Memory B cell (primary cell): ENCODE results near the gene EPS8L2.

Experiments used
- ATAC-seq: fragments of 150-1000 bp; cut with Tn5 transposase; 2 replicates; pipeline ENCODE4 v1.10.0; 2021; ENCODE audit warnings: low read depth, mild to moderate bottlenecking, moderate library complexity
- DNase-seq, 2 donors: peaks; one replicate each; pipeline ENCODE4 v3.0.0; 2022; ENCODE audit warnings: low spot score in 2 of 2
- H3K27ac Mint-ChIP-seq: one replicate; pipeline ENCODE4 v1.8.0; 2022; ENCODE audit warnings: mild to moderate bottlenecking, moderate library complexity, mixed read lengths
- H3K27me3 Mint-ChIP-seq: one replicate; pipeline ENCODE4 v1.8.0; 2022; ENCODE audit warnings: mixed read lengths
- H3K36me3 Mint-ChIP-seq: one replicate; pipeline ENCODE4 v1.8.0; 2022; ENCODE audit warnings: mild to moderate bottlenecking, mixed read lengths
- H3K4me1 Mint-ChIP-seq: one replicate; pipeline ENCODE4 v1.8.0; 2022; ENCODE audit warnings: mixed read lengths
- H3K4me3 Mint-ChIP-seq: one replicate; pipeline ENCODE4 v1.8.0; 2022; ENCODE audit warnings: mild to moderate bottlenecking, moderate library complexity, mixed read lengths
- H3K9me3 Mint-ChIP-seq: one replicate; pipeline ENCODE4 v1.8.0; 2022; ENCODE audit warnings: mixed read lengths

EPS8L2 gene

DNA sequence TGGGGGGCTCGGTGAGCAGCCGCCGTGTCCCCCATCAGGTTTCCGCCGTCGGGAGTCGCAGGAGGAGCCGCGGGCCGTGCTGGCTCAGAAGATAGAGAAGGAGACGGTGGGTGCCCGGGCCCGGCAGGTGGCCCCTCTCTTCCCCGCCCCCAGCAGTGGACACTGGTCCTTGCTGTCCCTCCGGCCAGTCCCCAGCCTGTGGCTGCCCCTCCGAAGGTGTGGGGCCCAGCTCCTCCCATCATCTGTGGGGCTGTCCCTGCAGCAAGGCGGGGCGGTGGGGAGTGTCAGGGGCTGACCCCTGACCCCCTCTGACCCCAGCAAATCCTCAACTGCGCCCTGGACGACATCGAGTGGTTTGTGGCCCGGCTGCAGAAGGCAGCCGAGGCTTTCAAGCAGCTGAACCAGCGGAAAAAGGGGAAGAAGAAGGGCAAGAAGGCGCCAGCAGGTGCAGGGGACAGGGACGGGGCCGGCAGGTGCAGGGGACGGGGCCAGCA lies 15.3 kb downstream of the EPS8L2 start:
- peak; percentile 62 for ATAC-seq
- no peaks in the 10 kb centered on the region for H3K36me3 Mint-ChIP-seq
- H3K4me3 Mint-ChIP-seq = peak overlapping the region; percentile 83
- H3K4me1 Mint-ChIP-seq = peaks cover 13% of the 10 kb centered on the region
- DNase-seq = peak; percentile 55 to 56
- no peak overlapping the region for H3K27ac Mint-ChIP-seq
- peaks cover 6% of the 10 kb centered on the region for H3K27me3 Mint-ChIP-seq
- H3K9me3 Mint-ChIP-seq = no peaks in the 10 kb centered on the region

DNA sequence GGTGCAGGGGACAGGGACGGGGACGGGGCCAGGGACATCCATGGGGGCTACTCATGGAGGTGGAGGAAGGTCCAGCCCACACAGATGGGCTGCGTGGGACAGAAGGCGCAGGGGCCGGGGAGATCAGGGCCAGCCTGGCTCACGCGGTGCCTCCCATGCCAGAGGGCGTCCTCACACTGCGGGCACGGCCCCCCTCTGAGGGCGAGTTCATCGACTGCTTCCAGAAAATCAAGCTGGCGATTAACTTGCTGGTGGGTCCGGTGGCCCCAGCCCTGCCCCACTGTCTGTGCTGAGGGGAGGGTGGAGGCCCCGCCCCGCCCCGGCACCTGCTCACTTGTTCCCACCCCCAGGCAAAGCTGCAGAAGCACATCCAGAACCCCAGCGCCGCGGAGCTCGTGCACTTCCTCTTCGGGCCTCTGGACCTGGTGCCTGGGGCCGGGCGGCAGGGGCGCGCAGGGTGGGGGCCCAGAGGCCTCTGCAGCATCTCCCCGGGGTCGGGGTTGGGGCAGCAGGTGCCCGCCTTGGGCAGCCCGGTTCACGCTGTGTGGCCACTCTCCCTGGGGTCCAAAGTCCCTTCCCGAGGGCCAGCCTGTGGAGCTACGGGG lies 15.8 kb downstream of the EPS8L2 start:
- Mint-ChIP-seq H3K27ac (no peak overlapping the region), H3K27me3 (peaks cover 6% of the 10 kb centered on the region)
- peak; percentile 72 to 73 for DNase-seq

DNA sequence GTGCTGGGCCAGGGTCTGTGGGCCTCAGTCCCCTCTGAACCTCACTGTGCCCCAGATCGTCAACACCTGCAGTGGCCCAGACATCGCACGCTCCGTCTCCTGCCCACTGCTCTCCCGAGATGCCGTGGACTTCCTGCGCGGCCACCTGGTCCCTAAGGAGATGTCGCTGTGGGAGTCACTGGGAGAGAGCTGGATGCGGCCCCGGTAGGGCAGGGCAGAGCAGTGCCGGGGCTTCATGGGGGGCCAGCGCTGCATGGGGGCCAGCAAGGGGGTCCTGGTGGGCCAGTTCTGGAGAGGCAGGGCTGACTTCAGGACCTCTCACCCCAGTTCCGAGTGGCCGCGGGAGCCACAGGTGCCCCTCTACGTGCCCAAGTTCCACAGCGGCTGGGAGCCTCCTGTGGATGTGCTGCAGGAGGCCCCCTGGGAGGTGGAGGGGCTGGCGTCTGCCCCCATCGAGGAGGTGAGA lies 16.3 kb downstream of the EPS8L2 start:
- H3K36me3 Mint-ChIP-seq = no peaks in the 10 kb centered on the region
- peaks cover 16% of the 10 kb centered on the region for H3K4me1 Mint-ChIP-seq
- H3K27ac Mint-ChIP-seq = no peak overlapping the region
- ATAC-seq = no peak
- H3K4me3 Mint-ChIP-seq = peak overlapping the region; percentile 83
- no peak for DNase-seq
- peaks cover 6% of the 10 kb centered on the region for H3K27me3 Mint-ChIP-seq
- H3K9me3 Mint-ChIP-seq = no peaks in the 10 kb centered on the region

More for the DNA sequence above, 15.8 kb downstream of the EPS8L2 start:
- Mint-ChIP-seq H3K9me3 (no peaks in the 10 kb centered on the region), H3K36me3 (no peaks in the 10 kb centered on the region), H3K4me3 (peak overlapping the region; percentile 83), H3K4me1 (peaks cover 16% of the 10 kb centered on the region)
- ATAC-seq = peak; percentile 87

DNA sequence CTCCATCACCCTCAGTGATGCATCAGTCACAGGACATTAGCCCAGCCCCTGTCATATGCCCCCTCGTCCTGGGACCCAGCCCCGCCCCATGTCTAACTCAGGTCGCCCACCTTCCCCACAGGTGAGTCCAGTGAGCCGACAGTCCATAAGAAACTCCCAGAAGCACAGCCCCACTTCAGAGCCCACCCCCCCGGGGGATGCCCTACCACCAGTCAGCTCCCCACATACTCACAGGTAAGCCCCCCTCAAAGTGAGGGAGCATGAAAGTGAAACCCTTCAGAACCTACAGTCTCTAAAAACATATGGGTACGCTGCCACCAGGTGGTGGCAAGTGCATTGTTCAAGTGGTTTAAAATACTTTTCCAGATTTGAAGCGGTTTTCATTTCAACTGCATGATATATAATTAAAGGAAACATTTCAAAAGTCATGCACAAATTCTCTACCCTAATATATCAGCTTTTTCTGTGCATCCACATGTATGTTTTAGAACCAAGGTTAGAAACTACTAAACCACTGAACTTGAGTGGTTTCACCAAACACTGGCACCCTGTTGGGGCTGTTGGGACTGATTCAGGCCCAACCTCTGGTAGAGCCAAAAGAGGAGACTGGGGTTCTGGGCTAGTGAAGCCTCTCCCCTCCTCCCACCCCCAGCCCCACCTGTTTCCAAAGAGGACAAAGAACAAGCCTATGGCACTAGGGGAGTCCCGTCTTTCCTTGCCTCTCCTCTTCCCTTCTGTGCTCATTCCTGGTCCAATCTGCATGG lies 17.3 kb downstream of the EPS8L2 start:
- Mint-ChIP-seq H3K27me3 (peaks cover 6% of the 10 kb centered on the region), H3K4me1 (peaks cover 16% of the 10 kb centered on the region), H3K36me3 (no peaks in the 10 kb centered on the region), H3K4me3 (peak overlapping the region; percentile 84), H3K27ac (no peak overlapping the region), H3K9me3 (no peaks in the 10 kb centered on the region)
- DNase-seq = peak; percentile 47 to 64
- peak; percentile 25 for ATAC-seq

DNA sequence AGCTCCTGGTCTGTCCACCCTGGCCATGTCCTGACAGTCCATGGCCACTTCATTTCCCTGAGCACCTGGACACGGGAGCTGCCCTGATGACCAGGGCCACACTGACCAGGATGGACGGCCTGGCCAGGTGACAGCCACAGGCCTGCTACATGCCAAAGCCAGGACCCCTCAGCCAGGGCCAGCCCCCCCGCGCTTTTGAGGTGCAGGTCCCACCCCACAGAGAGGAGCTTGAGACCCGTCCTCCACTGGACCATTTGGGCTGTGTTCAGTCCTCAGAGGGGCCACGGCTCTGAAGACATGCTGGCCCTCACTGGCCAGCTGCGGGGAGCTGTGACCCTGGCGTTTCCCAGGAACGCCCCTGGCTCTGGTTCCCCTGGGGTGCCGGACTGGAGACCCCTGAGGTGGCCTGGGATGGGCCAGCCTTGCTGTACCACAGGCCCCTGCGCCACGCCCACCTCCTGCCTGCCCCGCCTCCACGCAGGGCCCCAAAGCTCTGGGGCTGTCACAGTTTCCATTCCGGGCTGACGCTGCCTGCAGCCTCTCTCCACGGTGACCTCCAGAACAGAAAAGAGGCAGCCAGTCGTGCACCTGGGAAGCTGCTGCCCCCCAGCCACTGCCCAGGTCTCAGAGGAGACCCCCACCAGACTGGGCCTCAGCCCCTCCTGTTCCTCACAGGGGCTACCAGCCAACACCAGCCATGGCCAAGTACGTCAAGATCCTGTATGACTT lies 18.2 kb downstream of the EPS8L2 start:
- ATAC-seq (no peak), DNase-seq (no peak)
- Mint-ChIP-seq H3K27ac (no peak overlapping the region), H3K9me3 (no peaks in the 10 kb centered on the region), H3K4me3 (peak overlapping the region; percentile 29), H3K36me3 (no peaks in the 10 kb centered on the region), H3K4me1 (peaks cover 16% of the 10 kb centered on the region), H3K27me3 (peaks cover 5% of the 10 kb centered on the region)

DNA sequence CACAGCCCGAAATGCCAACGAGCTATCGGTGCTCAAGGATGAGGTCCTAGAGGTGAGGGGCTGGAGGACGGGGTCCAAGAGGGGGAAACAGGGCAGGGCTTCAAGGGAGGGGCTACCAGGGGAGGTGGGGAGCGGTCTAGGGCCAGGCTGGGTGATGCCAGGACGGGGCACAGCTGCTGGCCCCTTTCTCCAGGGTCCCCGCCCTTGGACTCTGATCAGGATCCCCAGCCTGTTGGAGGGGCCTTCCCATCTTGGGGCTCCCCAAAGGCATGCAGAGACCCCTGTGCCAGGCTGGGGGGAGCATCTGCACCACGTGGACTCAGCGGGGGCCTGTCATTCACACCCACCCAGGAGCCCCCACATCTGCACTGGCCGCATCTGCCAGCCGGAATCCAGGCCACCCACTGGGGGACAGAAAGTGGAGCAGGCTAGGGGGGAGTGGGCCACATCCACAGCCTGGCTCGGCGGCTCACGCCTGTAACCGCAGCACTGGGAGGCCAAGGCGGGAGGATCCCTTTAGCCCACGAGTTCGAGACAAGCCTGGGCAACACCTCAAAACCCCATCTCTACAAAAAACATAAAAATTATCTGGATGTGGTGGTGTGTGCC lies 18.9 kb downstream of the EPS8L2 start:
- H3K9me3 Mint-ChIP-seq = no peaks in the 10 kb centered on the region
- DNase-seq = peak in 1 of 2 donors; percentile 22
- peaks cover 14% of the 10 kb centered on the region for H3K4me1 Mint-ChIP-seq
- peak overlapping the region; percentile 81 for H3K4me3 Mint-ChIP-seq
- peaks cover 4% of the 10 kb centered on the region for H3K27me3 Mint-ChIP-seq
- no peak for ATAC-seq
- no peaks in the 10 kb centered on the region for H3K36me3 Mint-ChIP-seq
- no peak overlapping the region for H3K27ac Mint-ChIP-seq

DNA sequence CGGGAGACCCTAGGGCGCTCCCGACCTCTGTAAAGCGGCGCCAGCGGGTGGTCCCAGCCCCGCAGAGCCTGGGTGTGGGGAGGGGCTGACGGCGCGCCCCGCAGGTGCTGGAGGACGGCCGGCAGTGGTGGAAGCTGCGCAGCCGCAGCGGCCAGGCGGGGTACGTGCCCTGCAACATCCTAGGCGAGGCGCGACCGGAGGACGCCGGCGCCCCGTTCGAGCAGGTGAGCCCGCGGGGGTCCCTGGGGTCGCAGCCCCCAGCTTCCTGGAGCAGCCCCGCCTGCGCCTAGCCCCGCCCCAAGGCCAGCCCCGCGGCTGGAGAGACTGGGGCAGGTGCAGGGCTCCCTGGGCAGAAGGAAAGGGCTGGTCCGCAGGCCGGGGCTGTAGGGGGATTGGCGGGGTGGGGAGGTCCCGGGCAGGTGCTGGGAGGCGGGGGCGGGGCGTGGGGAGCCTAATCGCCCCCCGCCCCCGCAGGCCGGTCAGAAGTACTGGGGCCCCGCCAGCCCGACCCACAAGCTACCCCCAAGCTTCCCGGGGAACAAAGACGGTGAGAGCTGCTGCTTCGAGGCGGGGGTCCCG lies 19.7 kb downstream of the EPS8L2 start:
- no peaks in the 10 kb centered on the region for H3K9me3 Mint-ChIP-seq
- peak in 1 of 2 donors; percentile 20 for DNase-seq
- H3K4me1 Mint-ChIP-seq = peaks cover 14% of the 10 kb centered on the region
- ATAC-seq = no peak
- H3K36me3 Mint-ChIP-seq = no peaks in the 10 kb centered on the region
- peak overlapping the region; percentile 81 for H3K4me3 Mint-ChIP-seq
- H3K27ac Mint-ChIP-seq = peak overlapping the region; percentile 31
- peaks cover 4% of the 10 kb centered on the region for H3K27me3 Mint-ChIP-seq

DNA sequence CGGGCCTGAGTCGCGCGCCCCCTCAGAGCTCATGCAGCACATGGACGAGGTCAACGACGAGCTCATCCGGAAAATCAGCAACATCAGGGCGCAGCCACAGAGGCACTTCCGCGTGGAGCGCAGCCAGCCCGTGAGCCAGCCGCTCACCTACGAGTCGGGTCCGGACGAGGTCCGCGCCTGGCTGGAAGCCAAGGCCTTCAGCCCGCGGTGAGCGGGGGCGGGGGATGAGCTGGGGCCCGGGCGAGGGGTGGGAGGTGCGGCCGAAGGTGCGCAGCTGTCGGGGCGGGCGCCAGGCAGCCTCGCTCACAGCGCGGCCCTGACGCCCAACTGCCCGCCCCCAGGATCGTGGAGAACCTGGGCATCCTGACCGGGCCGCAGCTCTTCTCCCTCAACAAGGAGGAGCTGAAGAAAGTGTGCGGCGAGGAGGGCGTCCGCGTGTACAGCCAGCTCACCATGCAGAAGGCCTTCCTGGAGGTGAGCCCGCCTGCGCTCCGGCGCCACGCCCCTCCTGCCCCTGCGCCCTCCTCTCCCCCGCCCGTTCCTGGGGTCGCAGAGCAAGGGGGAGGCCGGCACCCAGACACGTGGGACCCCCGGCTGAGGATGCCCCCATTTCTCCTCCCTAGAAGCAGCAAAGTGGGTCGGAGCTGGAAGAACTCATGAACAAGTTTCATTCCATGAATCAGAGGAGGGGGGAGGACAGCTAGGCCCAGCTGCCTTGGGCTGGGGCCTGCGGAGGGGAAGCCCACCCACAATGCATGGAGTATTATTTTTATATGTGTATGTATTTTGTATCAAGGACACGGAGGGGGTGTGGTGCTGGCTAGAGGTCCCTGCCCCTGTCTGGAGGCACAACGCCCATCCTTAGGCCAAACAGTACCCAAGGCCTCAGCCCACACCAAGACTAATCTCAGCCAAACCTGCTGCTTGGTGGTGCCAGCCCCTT lies 20.5 kb downstream of the EPS8L2 start:
- Mint-ChIP-seq H3K27ac (peak overlapping the region; percentile 31), H3K4me1 (peaks cover 11% of the 10 kb centered on the region), H3K4me3 (peak overlapping the region; percentile 81), H3K27me3 (peaks cover 4% of the 10 kb centered on the region), H3K9me3 (no peaks in the 10 kb centered on the region), H3K36me3 (no peaks in the 10 kb centered on the region)
- DNase-seq (peak in 1 of 2 donors; percentile 60), ATAC-seq (peak; percentile 13)

DNA sequence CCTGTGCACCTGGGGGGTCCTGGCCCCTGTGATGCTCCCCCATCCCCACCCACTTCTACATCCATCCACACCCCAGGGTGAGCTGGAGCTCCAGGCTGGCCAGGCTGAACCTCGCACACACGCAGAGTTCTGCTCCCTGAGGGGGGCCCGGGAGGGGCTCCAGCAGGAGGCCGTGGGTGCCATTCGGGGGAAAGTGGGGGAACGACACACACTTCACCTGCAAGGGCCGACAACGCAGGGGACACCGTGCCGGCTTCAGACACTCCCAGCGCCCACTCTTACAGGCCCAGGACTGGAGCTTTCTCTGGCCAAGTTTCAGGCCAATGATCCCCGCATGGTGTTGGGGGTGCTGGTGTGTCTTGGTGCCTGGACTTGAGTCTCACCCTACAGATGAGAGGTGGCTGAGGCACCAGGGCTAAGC lies 21.3 kb downstream of the EPS8L2 start:
- peaks cover 4% of the 10 kb centered on the region for H3K27me3 Mint-ChIP-seq
- DNase-seq = peak in 1 of 2 donors; percentile 25

DNA sequence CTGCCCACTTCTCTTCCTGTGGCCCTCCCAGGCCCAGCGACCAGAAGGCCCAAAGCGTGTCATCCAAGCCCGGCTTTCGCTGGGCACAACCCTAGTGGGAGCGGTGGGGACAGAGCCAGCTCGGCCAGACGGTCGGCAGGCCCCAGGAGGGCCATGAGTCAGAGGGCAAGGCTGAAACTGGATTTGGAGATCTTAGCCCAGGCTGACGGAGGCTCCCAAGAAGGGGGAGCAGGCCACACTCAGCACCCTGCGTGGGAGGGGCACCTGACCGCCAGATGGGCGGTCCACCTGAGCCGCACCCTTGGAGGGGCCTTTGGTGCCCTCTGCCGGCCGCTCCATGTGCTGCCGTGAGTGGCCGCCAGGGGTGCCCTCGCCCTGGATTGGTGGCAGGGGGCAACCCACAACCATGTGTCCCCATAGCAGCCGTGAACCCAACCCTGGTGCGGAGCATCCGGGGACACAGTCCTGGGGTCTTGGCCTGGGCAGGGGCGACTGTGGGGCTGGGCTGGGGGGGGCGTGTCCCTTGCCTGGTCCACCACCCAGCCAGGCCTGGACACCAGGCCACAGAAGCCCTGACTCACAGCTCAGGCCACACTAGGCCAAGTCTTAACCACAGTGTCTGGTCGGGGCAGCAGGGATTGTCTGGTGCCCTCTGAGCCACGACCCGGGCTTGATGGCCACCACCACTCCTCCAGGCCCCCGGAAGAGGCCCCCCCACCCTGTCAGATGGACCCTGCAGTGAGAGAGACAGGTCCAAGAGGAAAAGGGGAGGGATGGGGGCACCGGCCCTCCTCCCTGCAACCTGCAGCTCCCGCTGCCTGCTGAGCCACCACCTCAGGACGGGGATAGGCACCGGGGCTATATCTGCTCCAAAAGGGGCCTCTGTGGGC lies 22.1 kb downstream of the EPS8L2 start:
- Mint-ChIP-seq H3K4me1 (peaks cover 8% of the 10 kb centered on the region), H3K27me3 (peaks cover 3% of the 10 kb centered on the region), H3K36me3 (no peaks in the 10 kb centered on the region), H3K9me3 (no peaks in the 10 kb centered on the region), H3K27ac (no peak overlapping the region), H3K4me3 (no peak overlapping the region)
- DNase-seq (peak; percentile 76 to 89), ATAC-seq (peak; percentile 80)

More for the DNA sequence above, 21.3 kb downstream of the EPS8L2 start:
- no peak for ATAC-seq
- H3K4me3 Mint-ChIP-seq = peak overlapping the region; percentile 44
- H3K27ac Mint-ChIP-seq = no peak overlapping the region
- H3K4me1 Mint-ChIP-seq = peaks cover 10% of the 10 kb centered on the region
- no peaks in the 10 kb centered on the region for H3K36me3 Mint-ChIP-seq
- H3K9me3 Mint-ChIP-seq = no peaks in the 10 kb centered on the region

DNA sequence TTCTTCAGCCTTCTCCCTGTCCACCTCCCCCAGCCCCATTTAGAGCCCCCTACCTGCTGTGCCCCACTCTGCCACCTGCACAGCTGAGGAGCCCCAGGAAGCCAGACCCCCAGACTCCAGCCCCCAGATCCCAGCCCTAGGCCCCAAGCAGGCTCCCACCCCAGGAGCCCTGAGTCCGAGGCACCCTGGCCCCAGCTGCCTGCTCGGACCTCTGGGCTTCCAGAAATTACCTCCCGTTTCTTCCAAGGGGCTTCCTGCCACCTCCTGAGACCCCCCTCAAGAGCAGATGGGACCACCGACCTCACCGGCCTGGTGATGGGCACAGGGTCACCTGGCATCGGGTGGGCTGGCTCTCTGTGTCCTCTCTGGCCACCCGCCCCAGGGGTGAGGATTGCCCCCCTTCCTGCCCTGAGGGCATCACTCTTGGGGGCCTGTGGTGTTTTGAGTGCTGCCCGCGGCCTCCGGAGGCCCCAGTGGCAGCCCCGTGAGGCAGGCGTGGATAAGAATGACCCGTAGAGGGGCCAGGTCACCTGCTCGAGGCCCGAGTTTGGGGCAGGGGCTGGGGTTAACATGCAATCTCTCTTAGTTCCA lies 23.0 kb downstream of the EPS8L2 start:
- Mint-ChIP-seq H3K9me3 (no peaks in the 10 kb centered on the region), H3K36me3 (no peaks in the 10 kb centered on the region), H3K27me3 (peaks cover 2% of the 10 kb centered on the region), H3K27ac (no peak overlapping the region), H3K4me1 (peaks cover 4% of the 10 kb centered on the region), H3K4me3 (no peak overlapping the region)
- DNase-seq (no peak), ATAC-seq (no peak)
